KOPT-K1 (cell line): Measurements from ENCODE around the gene GPC1.

ENCODE experiments used
- H3K27ac ChIP-seq: fragments of 200-600 bp; sonication (generic); 2 replicates; pipeline ENCODE4 v1.5.1; 2016; ENCODE audit warnings: antibody characterized with exemption, mild to moderate bottlenecking, low read depth, low read length; ENCODE audit not compliant: poor library complexity, severe bottlenecking
- H3K36me3 ChIP-seq: fragments of 200-600 bp; sonication (generic); 2 replicates; pipeline ENCODE4 v1.5.1; 2017; ENCODE audit warnings: antibody characterized with exemption, mild to moderate bottlenecking, low read length, moderate library complexity; ENCODE audit not compliant: insufficient read depth
- H3K9me3 ChIP-seq: fragments of 200-600 bp; sonication (generic); 2 replicates; pipeline ENCODE4 v1.5.1; 2017; ENCODE audit warnings: antibody characterized with exemption, low read length, mild to moderate bottlenecking; ENCODE audit not compliant: insufficient read depth, poor library complexity, severe bottlenecking

Gene GPC1

GRCh38 chr2:240457223-240458043 lies 22.0 kb downstream of the GPC1 start:
- Histone ChIP-seq H3K36me3 (no peaks in the 10 kb centered on the region), H3K9me3 (no peaks in the 10 kb centered on the region), H3K27ac (no peak overlapping the region)

- H3K9me3 ChIP-seq = no peaks in the 10 kb centered on the region
- H3K36me3 ChIP-seq = no peaks in the 10 kb centered on the region
- no peak overlapping the region for H3K27ac ChIP-seq
These were observed 22.8 kb downstream of the GPC1 start for GRCh38 chr2:240458044-240458899.

GRCh38 chr2:240458900-240459391 lies 23.5 kb downstream of the GPC1 start:
- no peaks in the 10 kb centered on the region for H3K9me3 ChIP-seq
- no peaks in the 10 kb centered on the region for H3K36me3 ChIP-seq
- no peak overlapping the region for H3K27ac ChIP-seq

GRCh38 chr2:240459401-240460252 lies 24.2 kb downstream of the GPC1 start:
- H3K9me3 ChIP-seq = no peaks in the 10 kb centered on the region
- H3K36me3 ChIP-seq = no peaks in the 10 kb centered on the region
- no peak overlapping the region for H3K27ac ChIP-seq

GRCh38 chr2:240460253-240460711 lies 24.8 kb downstream of the GPC1 start:
- Histone ChIP-seq H3K36me3 (no peaks in the 10 kb centered on the region), H3K27ac (no peak overlapping the region)

GRCh38 chr2:240460781-240461431 lies 25.4 kb downstream of the GPC1 start:
- no peak overlapping the region for H3K27ac ChIP-seq
- no peaks in the 10 kb centered on the region for H3K9me3 ChIP-seq
- no peaks in the 10 kb centered on the region for H3K36me3 ChIP-seq

More at GRCh38 chr2:240460253-240460711, 24.8 kb downstream of the GPC1 start:
- H3K9me3 ChIP-seq = no peaks in the 10 kb centered on the region

GRCh38 chr2:240461471-240462072 lies 26.1 kb downstream of the GPC1 start:
- no peaks in the 10 kb centered on the region for H3K36me3 ChIP-seq
- no peaks in the 10 kb centered on the region for H3K9me3 ChIP-seq
- no peak overlapping the region for H3K27ac ChIP-seq

GRCh38 chr2:240462073-240462706 lies 26.7 kb downstream of the GPC1 start:
- no peaks in the 10 kb centered on the region for H3K36me3 ChIP-seq
- no peak overlapping the region for H3K27ac ChIP-seq

GRCh38 chr2:240462707-240463273 lies 27.3 kb downstream of the GPC1 start:
- Histone ChIP-seq H3K9me3 (no peaks in the 10 kb centered on the region), H3K36me3 (no peaks in the 10 kb centered on the region), H3K27ac (no peak overlapping the region)

More at GRCh38 chr2:240462073-240462706, 26.7 kb downstream of the GPC1 start:
- no peaks in the 10 kb centered on the region for H3K9me3 ChIP-seq

- Histone ChIP-seq H3K36me3 (no peaks in the 10 kb centered on the region), H3K27ac (no peak overlapping the region), H3K9me3 (no peaks in the 10 kb centered on the region)
These were observed 27.9 kb downstream of the GPC1 start for GRCh38 chr2:240463274-240463865.

GRCh38 chr2:240463866-240464481 lies 28.5 kb downstream of the GPC1 start:
- Histone ChIP-seq H3K27ac (no peak overlapping the region), H3K36me3 (no peaks in the 10 kb centered on the region), H3K9me3 (no peaks in the 10 kb centered on the region)

GRCh38 chr2:240464514-240465241 lies 29.2 kb downstream of the GPC1 start:
- H3K9me3 ChIP-seq = no peaks in the 10 kb centered on the region
- H3K27ac ChIP-seq = no peak overlapping the region
- H3K36me3 ChIP-seq = no peaks in the 10 kb centered on the region
